Erythroblast (primary cell): ENCODE results near the gene AGAP1.

Experiments used
- GATA1 ChIP-seq: IDR thresholded peaks from 2 replicates; pipeline ENCODE4 v1.6.1; 2011; ENCODE audit warnings: low read depth, mild to moderate bottlenecking, control low read depth, low read length, moderate library complexity
- POLR2A ChIP-seq: IDR thresholded peaks from 2 replicates; pipeline ENCODE4 v1.6.1; 2011; ENCODE audit warnings: mild to moderate bottlenecking, low read length

- no peak for TF ChIP-seq POLR2A
- no peak for TF ChIP-seq GATA1
These were observed 591.4 kb downstream of the AGAP1 start for GRCh38 chr2:236085211-236085610.
